MM.1S (cell line): ENCODE data around the gene SSH3.

Source experiments
- DNase-seq: peaks from one replicate; pipeline ENCODE4 v3.0.0-alpha.2; 2015
- H2AFZ ChIP-seq: fragments of 300-600 bp; sonication (generic); 2 replicates; pipeline ENCODE4 v1.6.0; 2016; ENCODE audit warnings: antibody characterized with exemption, low read length
- H3F3A ChIP-seq: fragments of 300-600 bp; sonication (generic); 2 replicates; pipeline ENCODE4 v1.6.1; 2016; ENCODE audit warnings: mild to moderate bottlenecking, antibody characterized with exemption, low read length, moderate library complexity, mixed read lengths; ENCODE audit not compliant: insufficient read depth
- H3K27ac ChIP-seq: fragments of 300-600 bp; sonication (generic); 2 replicates; pipeline ENCODE4 v1.5.1; 2016; ENCODE audit warnings: mild to moderate bottlenecking, low read length
- H3K27me3 ChIP-seq: fragments of 300-600 bp; sonication (generic); replicated peaks from 2 replicates; pipeline ENCODE4 v1.6.0; 2016; ENCODE audit warnings: low read length; ENCODE audit not compliant: insufficient read depth
- H3K36me3 ChIP-seq: fragments of 300-600 bp; sonication (generic); replicated peaks from 2 replicates; pipeline ENCODE4 v1.6.1; 2016; ENCODE audit warnings: mild to moderate bottlenecking, low read length, mixed read lengths; ENCODE audit not compliant: insufficient read depth
- H3K4me1 ChIP-seq: fragments of 300-600 bp; sonication (generic); 2 replicates; pipeline ENCODE4 v1.6.1; 2016; ENCODE audit warnings: low read length, mixed read lengths
- H3K4me2 ChIP-seq: fragments of 300-600 bp; sonication (generic); 2 replicates; pipeline ENCODE4 v1.6.0; 2016; ENCODE audit warnings: low read depth, low read length
- H3K4me3 ChIP-seq: fragments of 300-600 bp; sonication (generic); 2 replicates; pipeline ENCODE4 v1.5.1; 2016; ENCODE audit warnings: low read length, mixed read lengths
- H3K79me2 ChIP-seq: fragments of 300-600 bp; sonication (generic); 2 replicates; pipeline ENCODE4 v1.6.1; 2016; ENCODE audit warnings: mixed run types, low read length, mixed read lengths
- H3K9ac ChIP-seq: fragments of 300-600 bp; sonication (generic); 2 replicates; pipeline ENCODE4 v1.6.1; 2016; ENCODE audit warnings: low read length, mixed read lengths
- H3K9me2 ChIP-seq: fragments of 300-600 bp; sonication (generic); replicated peaks from 2 replicates; pipeline ENCODE4 v1.6.1; 2016; ENCODE audit warnings: mild to moderate bottlenecking, low read length, mixed read lengths; ENCODE audit not compliant: insufficient read depth
- H3K9me3 ChIP-seq: fragments of 300-600 bp; sonication (generic); replicated peaks from 2 replicates; pipeline ENCODE4 v1.6.1; 2016; ENCODE audit warnings: mild to moderate bottlenecking, low read length, mixed read lengths; ENCODE audit not compliant: insufficient read depth
- H4K20me1 ChIP-seq: fragments of 300-600 bp; sonication (generic); 2 replicates; pipeline ENCODE4 v1.6.1; 2016; ENCODE audit warnings: mild to moderate bottlenecking, low read length, moderate library complexity, mixed read lengths; ENCODE audit not compliant: insufficient read depth
- EZH2 ChIP-seq: fragments of 300-600 bp; sonication (generic); optimal IDR thresholded peaks from 2 replicates; pipeline ENCODE3; 2017; ENCODE audit warnings: low read depth, mild to moderate bottlenecking, antibody characterized with exemption, low read length, mixed read lengths
- EZH2phosphoT487 ChIP-seq: fragments of 300-600 bp; sonication (generic); IDR thresholded peaks from 2 replicates; pipeline ENCODE4 v1.6.1; 2018; ENCODE audit warnings: antibody characterized with exemption, low read length
- TF ChIP-seq, protein P1 (sequence below): fragments of 300-600 bp; sonication (generic); IDR thresholded peaks from 2 replicates; pipeline ENCODE4 v1.5.1; 2016; ENCODE audit warnings: antibody characterized with exemption, low read length, mixed read lengths

Gene SSH3

GRCh38 chr11:67322049-67322448 is 18.7 kb downstream of the SSH3 start:
- no peaks in the 10 kb centered on the region for H3K36me3 ChIP-seq
- H3K4me1 ChIP-seq: peaks cover 11% of the 10 kb centered on the region; the same call in 1 of the 2 replicates
- H3F3A ChIP-seq: peaks cover 10% of the 10 kb centered on the region
- H4K20me1 ChIP-seq: no peaks in the 10 kb centered on the region
- H2AFZ ChIP-seq: no peak overlapping the region
- no peaks in the 10 kb centered on the region for H3K79me2 ChIP-seq
- H3K4me2 ChIP-seq: no peak overlapping the region
- no peaks in the 10 kb centered on the region for H3K27me3 ChIP-seq
- H3K4me3 ChIP-seq: no peak overlapping the region
- TF ChIP-seq EZH2phosphoT487: no peak
- TF ChIP-seq, protein P1, sequence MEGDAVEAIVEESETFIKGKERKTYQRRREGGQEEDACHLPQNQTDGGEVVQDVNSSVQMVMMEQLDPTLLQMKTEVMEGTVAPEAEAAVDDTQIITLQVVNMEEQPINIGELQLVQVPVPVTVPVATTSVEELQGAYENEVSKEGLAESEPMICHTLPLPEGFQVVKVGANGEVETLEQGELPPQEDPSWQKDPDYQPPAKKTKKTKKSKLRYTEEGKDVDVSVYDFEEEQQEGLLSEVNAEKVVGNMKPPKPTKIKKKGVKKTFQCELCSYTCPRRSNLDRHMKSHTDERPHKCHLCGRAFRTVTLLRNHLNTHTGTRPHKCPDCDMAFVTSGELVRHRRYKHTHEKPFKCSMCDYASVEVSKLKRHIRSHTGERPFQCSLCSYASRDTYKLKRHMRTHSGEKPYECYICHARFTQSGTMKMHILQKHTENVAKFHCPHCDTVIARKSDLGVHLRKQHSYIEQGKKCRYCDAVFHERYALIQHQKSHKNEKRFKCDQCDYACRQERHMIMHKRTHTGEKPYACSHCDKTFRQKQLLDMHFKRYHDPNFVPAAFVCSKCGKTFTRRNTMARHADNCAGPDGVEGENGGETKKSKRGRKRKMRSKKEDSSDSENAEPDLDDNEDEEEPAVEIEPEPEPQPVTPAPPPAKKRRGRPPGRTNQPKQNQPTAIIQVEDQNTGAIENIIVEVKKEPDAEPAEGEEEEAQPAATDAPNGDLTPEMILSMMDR: no peak
- TF ChIP-seq EZH2: no peak
- no peaks in the 10 kb centered on the region for H3K9me3 ChIP-seq
- no peak overlapping the region; the same call in 1 of the 2 replicates for H3K27ac ChIP-seq
- H3K9me2 ChIP-seq: no peaks in the 10 kb centered on the region
- H3K9ac ChIP-seq: no peak overlapping the region
- no peak for DNase-seq

DNA sequence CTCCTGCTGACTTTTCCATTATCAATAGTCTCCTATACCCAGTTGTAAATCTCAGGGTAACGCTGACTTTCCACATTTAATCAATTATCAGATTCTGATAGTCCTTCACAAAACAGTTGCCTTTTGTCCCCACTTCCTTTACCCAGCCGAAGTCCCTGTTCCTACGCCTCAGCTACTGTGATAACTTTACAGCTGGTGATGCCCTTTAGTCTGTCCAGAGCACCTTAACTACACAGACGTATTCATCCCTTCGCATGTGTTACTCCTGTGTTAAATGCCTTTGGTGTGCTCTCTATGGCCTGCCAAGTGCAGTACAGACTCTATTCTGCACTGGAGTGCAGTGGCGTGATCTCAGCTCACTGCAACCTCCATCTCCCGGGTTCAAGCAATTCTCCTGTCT is 20.2 kb downstream of the SSH3 start:
- H3K9me2 ChIP-seq: no peaks in the 10 kb centered on the region
- H3K36me3 ChIP-seq: no peaks in the 10 kb centered on the region
- no peaks in the 10 kb centered on the region for H4K20me1 ChIP-seq
- H3K4me2 ChIP-seq: no peak overlapping the region
- no peak overlapping the region for H3K9ac ChIP-seq
- peaks cover 9% of the 10 kb centered on the region; the same call in 1 of the 2 replicates for H3K4me1 ChIP-seq
- H3K4me3 ChIP-seq: no peak overlapping the region
- H3K79me2 ChIP-seq: no peaks in the 10 kb centered on the region
- 0 out of 2 replicates have a peak, but pooled peaks cover 6% of the 10 kb centered on the region for H3F3A ChIP-seq
- no peak overlapping the region for H2AFZ ChIP-seq
- H3K27me3 ChIP-seq: no peaks in the 10 kb centered on the region
- H3K9me3 ChIP-seq: no peaks in the 10 kb centered on the region
- DNase-seq: no peak
- TF ChIP-seq EZH2: no peak
- TF ChIP-seq, protein P1: no peak
- no peak overlapping the region for H3K27ac ChIP-seq

DNA sequence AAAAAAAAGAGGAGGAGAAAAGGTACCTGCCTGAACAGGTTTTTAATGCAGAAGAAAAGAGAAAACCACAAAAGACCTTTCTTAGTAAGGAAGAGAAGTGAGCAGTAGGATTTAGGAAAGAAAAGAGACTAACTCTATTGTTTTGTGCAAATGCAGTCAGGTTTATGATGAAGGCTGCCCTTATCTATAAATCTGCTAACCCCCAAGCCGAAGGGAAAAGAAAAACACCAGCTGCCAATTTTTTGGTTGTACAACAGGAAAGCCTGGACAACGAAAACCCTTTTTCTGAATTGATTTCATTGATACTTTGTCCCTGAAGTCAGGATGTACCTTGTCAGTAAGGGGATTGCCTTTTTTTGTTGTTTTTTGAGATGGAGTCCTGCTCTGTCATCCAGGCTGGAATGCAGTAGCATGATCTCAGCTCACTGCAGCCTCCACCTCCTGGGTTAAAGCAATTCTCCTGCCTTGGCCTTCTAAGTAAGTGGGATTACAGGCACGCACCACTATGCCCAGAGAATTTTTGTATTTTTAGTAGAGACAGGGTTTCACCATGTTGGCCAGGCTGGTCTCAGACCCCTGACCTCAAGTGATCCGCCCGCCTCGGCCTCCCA is 28.9 kb downstream of the SSH3 start:
- no peaks in the 10 kb centered on the region for H3K9me2 ChIP-seq
- H3F3A ChIP-seq: no peaks in the 10 kb centered on the region
- no peaks in the 10 kb centered on the region for H4K20me1 ChIP-seq
- no peaks in the 10 kb centered on the region for H3K9me3 ChIP-seq
- no peak overlapping the region for H2AFZ ChIP-seq
- no peak for TF ChIP-seq EZH2
- no peak for TF ChIP-seq EZH2phosphoT487
- TF ChIP-seq, protein P1: no peak
- H3K27me3 ChIP-seq: no peaks in the 10 kb centered on the region
- no peak overlapping the region for H3K9ac ChIP-seq
- DNase-seq: no peak
- no peak overlapping the region for H3K27ac ChIP-seq
- no peak overlapping the region for H3K4me2 ChIP-seq
- no peaks in the 10 kb centered on the region for H3K79me2 ChIP-seq
- no peak overlapping the region for H3K4me3 ChIP-seq
- H3K36me3 ChIP-seq: no peaks in the 10 kb centered on the region
- no peaks in the 10 kb centered on the region for H3K4me1 ChIP-seq
